ENCODE measurements around the gene DTNB.
"Not testable (repeated sequence)": the region's sequence is repeated elsewhere in the genome, so short reads cannot be mapped to it uniquely, and the experiment has no call there.

Gene DTNB

GRCh38 chr2:25420820-25421237, 252.5 kb downstream of the DTNB start:
- no peak for DNase-seq (ENCODE audit: low read depth in 2 of 2)

- DNase-seq (ENCODE audit: low read depth in 2 of 2): no peak
These were observed 253.6 kb downstream of the DTNB start for GRCh38 chr2:25419678-25420242.

GRCh38 chr2:25418944-25419677, 254.3 kb downstream of the DTNB start:
- no peak for DNase-seq (ENCODE audit: low read depth in 2 of 2)

DNA sequence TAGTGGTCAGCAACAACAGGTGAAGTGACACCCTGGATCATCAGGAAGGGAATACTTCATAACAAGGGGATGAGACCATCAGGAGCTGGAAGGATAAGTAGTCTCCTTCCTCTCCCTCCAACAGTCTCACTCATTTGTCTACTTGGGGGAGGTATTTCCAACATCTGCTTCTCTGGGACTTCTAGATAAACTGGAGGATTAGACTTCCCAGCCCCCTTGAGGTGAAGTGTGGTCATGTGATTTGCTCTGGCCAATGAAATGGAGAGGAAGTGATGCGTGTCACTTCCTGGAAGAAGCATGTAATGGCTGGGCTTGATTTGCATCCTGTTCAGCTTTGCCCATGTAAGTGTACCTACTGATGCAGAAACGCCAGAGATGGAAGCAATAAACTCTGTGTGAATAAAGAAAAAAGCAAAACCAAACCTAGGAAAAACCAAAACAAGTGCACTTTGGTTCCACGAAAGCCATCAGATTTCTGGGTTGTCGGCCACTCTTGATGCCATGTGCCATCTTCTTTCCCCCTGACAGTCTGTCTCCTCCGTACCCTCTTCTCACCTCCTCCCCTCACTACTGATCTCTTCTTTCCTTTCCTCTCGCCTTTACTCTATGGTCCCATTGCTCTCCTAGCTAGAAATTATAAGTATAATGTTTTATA, 255.5 kb downstream of the DTNB start:
- no peak for DNase-seq (ENCODE audit: low read depth in 2 of 2)

- no peak for DNase-seq (ENCODE audit: low read depth in 2 of 2)
These were observed 256.7 kb downstream of the DTNB start for GRCh38 chr2:25416674-25417073.

DNA sequence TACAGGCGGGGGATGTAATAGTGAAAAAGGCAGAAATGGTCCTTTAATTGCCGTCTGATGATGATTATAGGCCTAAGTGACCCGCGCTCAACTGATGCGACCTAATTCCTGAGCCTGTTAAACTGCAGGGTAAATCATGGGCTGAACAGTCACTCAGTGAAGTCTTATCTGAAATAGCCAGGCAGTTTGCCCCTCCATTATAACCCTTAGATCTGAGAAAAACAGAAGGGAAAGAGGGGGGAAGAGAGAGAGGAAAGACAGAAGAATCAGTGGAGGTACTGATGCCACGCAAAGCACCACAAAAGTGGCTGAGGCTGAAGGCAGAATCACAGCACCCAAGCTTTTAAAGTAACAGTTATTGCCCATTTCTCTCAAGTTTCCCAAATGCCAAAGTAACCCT, 258.6 kb downstream of the DTNB start:
- DNase-seq (ENCODE audit: low read depth in 2 of 2): no peak

DNA sequence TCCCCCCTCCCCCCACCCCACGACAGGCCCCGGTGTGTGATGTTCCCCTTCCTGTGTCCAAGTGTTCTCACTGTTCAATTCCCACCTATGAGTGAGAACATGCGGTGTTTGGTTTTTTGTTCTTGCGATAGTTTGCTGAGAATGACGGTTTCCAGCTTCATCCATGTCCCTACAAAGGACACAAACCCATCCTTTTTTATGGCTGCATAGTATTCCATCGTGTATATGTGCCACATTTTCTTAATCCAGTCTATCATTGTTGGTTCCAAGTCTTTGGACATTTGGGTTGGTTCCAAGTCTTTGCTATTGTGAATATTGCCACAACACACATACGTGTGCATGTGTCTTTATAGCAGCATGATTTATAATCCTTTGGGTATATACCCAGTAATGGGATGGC, 260.0 kb downstream of the DTNB start:
- not testable (repeated sequence) for DNase-seq (ENCODE audit: low read depth in 2 of 2)

GRCh38 chr2:25411753-25412152, 261.6 kb downstream of the DTNB start:
- no peak for DNase-seq (ENCODE audit: low read depth in 2 of 2)

DNA sequence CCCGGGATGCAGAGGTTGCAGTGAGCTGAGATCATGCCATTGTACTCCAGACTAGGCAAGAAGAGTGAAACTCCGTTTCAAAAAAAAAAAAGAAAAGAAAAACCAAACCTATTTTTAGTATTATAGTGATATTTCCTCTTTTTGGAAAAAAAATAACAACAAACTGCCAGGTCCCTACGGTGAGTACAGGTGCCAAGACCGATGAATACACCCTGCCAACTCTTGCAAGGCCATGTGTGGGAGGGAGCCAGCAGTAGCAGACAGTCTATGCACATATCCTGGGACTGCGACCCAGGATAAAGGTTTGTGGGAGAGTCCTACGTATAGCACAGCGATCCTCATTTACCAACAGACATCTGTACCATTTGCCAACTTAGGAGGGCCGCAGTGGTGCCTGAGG, 262.1 kb downstream of the DTNB start:
- no peak for DNase-seq (ENCODE audit: low read depth in 2 of 2)

DNA sequence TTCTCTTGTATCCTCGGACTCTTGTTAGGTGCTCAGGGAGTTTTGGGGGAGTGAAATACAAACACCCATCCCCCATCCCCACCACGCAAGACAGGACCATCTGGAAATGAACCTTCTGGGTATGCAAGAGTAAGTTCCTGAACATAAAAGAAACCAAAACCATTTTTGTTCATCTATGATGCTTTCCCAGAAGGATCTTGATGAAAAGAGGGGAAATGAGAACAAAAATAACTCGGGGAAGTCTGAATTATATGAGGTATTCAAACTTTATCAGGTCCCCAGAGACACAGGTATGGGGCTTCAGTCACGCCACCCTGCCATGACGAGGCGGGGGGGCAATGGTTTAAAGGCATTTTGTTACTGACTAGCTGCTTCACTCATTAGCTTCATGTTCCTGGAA, 263.0 kb downstream of the DTNB start:
- DNase-seq (ENCODE audit: low read depth in 2 of 2): no peak

GRCh38 chr2:25409468-25409867, 263.9 kb downstream of the DTNB start:
- DNase-seq (ENCODE audit: low read depth in 2 of 2): no peak

- no peak for DNase-seq (ENCODE audit: low read depth in 2 of 2)
These were observed 264.3 kb downstream of the DTNB start for GRCh38 chr2:25409044-25409443.

DNA sequence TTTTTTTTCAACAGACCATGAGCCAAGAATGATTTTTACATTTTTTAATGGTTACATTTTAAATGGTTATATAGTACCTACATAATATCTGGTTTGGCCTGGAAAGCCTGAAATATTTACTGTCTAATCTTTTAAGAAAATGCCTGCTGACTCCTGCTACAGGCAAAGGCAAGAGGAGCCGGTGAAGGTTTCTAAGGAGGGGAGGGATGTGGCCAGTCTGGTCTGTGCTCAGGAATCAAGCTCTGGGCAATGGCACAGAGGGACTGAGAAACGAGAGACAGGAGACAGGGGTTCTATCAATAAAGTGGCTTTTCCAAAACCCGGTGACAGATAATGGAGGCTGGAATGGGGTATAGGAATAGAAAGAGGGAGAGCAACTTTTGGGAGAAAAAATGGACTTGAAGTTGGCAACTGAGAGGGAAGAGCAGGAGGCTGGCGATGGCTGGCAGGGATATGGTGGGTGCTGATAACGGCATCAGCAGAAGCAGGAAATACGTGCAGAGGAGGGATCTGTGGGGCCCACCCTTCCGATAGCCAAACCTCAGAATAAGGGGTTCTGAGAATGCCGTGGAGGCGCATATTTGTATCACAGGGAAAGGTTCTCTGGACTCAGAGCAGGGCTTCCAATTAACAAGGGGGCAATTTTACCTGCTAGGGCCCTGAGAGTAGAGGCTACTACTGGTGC, 267.6 kb downstream of the DTNB start:
- no peak for DNase-seq (ENCODE audit: low read depth in 2 of 2)

DNA sequence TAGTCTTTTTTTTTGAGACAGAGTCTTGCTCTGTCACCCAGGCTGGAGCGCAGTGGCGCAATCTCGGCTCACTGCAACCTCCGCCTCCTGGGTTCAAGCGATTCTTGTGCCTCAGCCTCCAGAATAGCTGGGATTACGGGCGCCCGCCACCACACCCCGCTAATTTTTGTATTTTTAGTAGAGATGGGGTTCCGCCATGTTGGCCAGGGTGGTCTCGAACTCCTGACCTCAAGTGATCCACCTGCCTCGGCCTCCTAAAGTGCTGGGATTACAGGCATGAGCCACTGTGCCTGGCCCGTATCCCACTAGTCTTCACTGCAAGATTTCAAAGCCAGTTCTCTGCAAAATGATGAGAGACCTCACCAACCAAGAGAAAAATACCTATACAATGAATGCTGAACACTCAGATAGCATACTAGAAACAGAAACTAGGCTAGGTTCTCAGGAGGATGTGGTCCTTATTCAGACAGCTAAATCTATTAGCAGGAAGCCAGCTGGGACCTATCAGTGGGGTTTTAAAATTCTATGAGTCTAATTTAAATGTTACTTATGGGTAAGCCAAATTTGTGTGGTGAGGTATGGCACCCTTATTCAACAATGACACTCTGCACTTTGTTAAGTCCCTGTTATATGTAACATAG, 270.1 kb downstream of the DTNB start:
- DNase-seq (ENCODE audit: low read depth in 2 of 2): not testable (repeated sequence)

GRCh38 chr2:25402477-25402876, 270.9 kb downstream of the DTNB start:
- no peak for DNase-seq (ENCODE audit: low read depth in 2 of 2)

- no peak for DNase-seq (ENCODE audit: low read depth in 2 of 2)
These were observed 271.9 kb downstream of the DTNB start for GRCh38 chr2:25401307-25402026.

DNA sequence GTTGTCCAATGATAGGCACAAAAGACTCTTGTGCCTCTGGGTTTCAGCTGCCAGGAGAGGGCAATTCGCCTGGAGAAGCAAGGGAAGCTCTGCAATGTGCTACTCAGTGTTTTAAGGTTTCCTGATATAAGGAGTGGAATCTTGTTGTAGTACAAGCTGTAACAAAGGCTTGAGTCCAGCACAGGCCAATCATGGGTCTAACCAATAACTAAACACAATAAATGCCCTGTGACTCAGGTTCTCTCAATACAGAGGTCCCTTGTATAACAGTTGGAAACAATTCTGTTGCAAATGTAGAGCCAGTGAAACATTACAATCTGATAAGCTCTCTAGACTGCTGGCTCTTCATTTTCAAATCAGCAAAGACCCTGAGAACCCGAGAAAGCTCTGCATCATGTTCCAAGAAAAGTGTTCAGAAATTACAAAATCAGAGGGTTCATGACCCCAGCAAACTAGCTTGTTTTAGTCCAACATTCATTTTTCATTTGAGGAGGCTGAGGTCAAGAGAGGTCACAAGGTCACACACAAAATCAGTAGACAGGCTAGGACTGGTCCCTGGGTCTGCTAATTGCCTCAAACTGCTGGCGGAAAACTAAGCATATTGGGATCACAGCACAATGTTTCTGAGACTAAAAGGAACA, 272.7 kb downstream of the DTNB start:
- no peak for DNase-seq (ENCODE audit: low read depth in 2 of 2)

DNA sequence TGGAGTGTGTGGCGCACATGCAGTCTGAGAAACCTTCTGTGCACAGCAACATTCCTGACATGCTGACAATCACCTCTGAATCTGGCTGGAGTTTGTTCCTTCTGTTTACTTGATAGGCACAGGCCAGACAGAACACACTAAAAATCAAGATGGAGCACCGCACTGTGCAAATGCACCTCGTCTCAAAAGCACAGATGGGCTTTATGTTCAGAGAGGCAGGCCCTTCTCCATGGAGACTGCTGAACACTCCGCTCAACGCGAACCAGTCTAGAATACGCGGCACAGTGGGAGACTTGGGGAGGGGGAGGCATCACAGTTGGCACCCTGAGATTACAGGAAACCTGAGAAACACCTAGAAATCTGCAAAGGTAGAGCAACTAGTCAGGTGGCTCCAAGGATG, 273.2 kb downstream of the DTNB start:
- no peak for DNase-seq (ENCODE audit: low read depth in 2 of 2)

DNA sequence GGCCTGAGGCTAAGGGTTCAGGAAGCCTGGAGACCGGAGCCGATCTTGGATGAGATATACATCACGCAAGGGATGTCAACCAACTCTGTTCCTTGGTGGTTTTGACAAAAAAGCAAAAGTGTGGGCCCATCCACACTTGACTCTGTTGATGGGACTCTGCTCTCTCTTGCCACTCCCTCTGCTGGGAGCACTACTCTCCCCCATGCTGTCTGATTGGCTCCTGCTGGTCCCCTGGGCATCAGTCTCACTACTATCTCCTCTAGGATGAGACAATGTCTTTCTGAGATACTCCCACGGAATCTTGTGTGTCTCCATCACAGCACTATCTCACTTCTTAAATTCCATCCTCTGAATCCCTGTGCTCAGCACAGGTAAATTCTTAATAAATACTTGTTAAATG, 274.8 kb downstream of the DTNB start:
- no peak for DNase-seq (ENCODE audit: low read depth in 2 of 2)

DNA sequence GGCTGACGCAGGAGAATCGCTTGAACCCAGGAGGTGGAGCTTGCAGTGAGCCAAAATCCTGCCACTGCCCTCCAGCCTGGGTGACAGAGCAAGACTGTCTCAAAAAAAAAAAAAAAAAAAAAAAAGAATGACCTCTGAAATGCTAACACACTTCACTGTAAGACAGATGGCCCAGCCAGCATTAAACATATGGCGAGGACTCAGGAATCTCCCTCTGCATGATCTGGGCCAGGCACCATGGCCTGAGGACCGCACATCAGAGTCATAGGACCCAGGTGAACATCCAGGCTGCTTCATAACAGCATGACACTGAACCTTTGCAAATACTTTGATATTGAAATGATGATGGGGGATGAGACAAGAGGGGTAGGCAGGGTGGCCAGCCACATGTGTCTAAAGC, 275.6 kb downstream of the DTNB start:
- DNase-seq (ENCODE audit: low read depth in 2 of 2): no peak

- DNase-seq (ENCODE audit: low read depth in 2 of 2): no peak
These were observed 284.2 kb downstream of the DTNB start for GRCh38 chr2:25389161-25389560.
